ENCODE results near the gene PRELID1.
"Not testable (repeated sequence)": the region's sequence is repeated elsewhere in the genome, so short reads cannot be mapped to it uniquely, and the experiment has no call there.

The PRELID1 gene

GRCh38 chr5:177297922-177298321, 5.7 kb upstream of the PRELID1 start:
- H3K4me1 ChIP-seq (ENCODE audit: control insufficient read depth in 1 of 2, insufficient read depth in 2 of 2, low read length in 2 of 2): peaks cover 46 to 59% of the 10 kb centered on the region in 2 donors
- peaks cover 29 to 30% of the 10 kb centered on the region in 2 donors for H3K36me3 ChIP-seq (ENCODE audit: control insufficient read depth in 1 of 2, insufficient read depth in 2 of 2, low read length in 2 of 2)
- H3K9me3 ChIP-seq (ENCODE audit: control insufficient read depth in 1 of 2, low read length in 2 of 2): no peaks in the 10 kb centered on the region
- no peak overlapping the region for H3K4me3 ChIP-seq (ENCODE audit: low read depth in 1 of 2, low read length in 2 of 2)
- H3K9ac ChIP-seq (ENCODE audit: low read depth in 1 of 2, low read length in 2 of 2): no peak overlapping the region
- H3K27ac ChIP-seq (ENCODE audit: low read depth, low read length): no peak overlapping the region
- no peaks in the 10 kb centered on the region for H3K27me3 ChIP-seq (ENCODE audit: control insufficient read depth in 1 of 2, insufficient read depth in 2 of 2, low read length in 2 of 2)

GRCh38 chr5:177299697-177300096, 3.9 kb upstream of the PRELID1 start:
- no peak overlapping the region for H3K9ac ChIP-seq (ENCODE audit: low read depth in 1 of 2, low read length in 2 of 2)
- H3K36me3 ChIP-seq (ENCODE audit: control insufficient read depth in 1 of 2, insufficient read depth in 2 of 2, low read length in 2 of 2): peaks cover 12 to 13% of the 10 kb centered on the region in 2 donors
- H3K27me3 ChIP-seq (ENCODE audit: control insufficient read depth in 1 of 2, insufficient read depth in 2 of 2, low read length in 2 of 2): no peaks in the 10 kb centered on the region
- H3K27ac ChIP-seq (ENCODE audit: low read depth, low read length): peak overlapping the region; percentile 45
- H3K4me1 ChIP-seq (ENCODE audit: control insufficient read depth in 1 of 2, insufficient read depth in 2 of 2, low read length in 2 of 2): peaks cover 53 to 60% of the 10 kb centered on the region in 2 donors
- no peak overlapping the region for H3K4me3 ChIP-seq (ENCODE audit: low read depth in 1 of 2, low read length in 2 of 2)
- H3K9me3 ChIP-seq (ENCODE audit: control insufficient read depth in 1 of 2, low read length in 2 of 2): no peaks in the 10 kb centered on the region

DNA sequence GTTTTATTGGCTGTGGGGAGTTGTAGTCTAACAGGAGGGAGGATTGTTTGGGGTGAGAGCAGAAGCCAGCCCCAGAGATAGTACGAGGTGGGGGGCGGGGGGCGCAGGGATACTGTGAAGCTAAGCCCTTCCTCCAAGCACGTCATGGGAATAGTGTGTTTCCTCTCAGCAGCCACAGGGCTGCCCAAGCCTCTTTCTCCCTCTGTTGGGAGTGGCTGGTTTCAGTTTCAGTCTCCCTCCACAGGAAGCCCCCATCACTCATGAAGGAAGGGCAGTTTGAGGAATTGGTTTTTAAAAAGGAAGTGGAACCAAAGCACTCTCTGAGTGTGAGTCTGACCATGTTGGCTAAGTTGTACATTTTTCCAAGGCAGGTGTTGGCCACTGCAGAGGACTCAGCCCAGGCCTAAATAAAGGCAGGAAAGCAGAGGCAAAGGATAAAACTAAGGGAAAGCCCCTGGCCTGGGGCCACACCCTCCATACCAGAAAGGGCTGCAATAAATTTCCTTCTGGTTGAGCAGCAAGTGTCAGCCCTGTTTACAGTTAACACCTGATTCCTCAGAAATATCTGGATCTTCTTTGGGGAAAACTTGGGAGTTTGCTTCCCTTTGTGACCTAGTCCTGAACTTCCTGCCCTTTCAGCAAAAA, 3.2 kb upstream of the PRELID1 start:
- Histone ChIP-seq H3K9ac (ENCODE audit: low read depth in 1 of 2, low read length in 2 of 2) (peak overlapping the region in 1 of 2 donors; percentile 5), H3K4me1 (ENCODE audit: control insufficient read depth in 1 of 2, insufficient read depth in 2 of 2, low read length in 2 of 2) (peaks cover 55 to 66% of the 10 kb centered on the region in 2 donors), H3K27me3 (ENCODE audit: control insufficient read depth in 1 of 2, insufficient read depth in 2 of 2, low read length in 2 of 2) (no peaks in the 10 kb centered on the region), H3K27ac (ENCODE audit: low read depth, low read length) (peak overlapping the region; percentile 58), H3K4me3 (ENCODE audit: low read depth in 1 of 2, low read length in 2 of 2) (peak overlapping the region in 1 of 2 donors; percentile 34), H3K36me3 (ENCODE audit: control insufficient read depth in 1 of 2, insufficient read depth in 2 of 2, low read length in 2 of 2) (peaks cover 5 to 12% of the 10 kb centered on the region in 2 donors), H3K9me3 (ENCODE audit: control insufficient read depth in 1 of 2, low read length in 2 of 2) (no peaks in the 10 kb centered on the region)

- peak overlapping the region; percentile 6 for H3K27ac ChIP-seq (ENCODE audit: low read depth, low read length)
- peaks cover 3 to 16% of the 10 kb centered on the region in 2 donors for H3K36me3 ChIP-seq (ENCODE audit: control insufficient read depth in 1 of 2, insufficient read depth in 2 of 2, low read length in 2 of 2)
- peak overlapping the region in 1 of 2 donors; percentile 28 for H3K9ac ChIP-seq (ENCODE audit: low read depth in 1 of 2, low read length in 2 of 2)
- H3K4me1 ChIP-seq (ENCODE audit: control insufficient read depth in 1 of 2, insufficient read depth in 2 of 2, low read length in 2 of 2): peaks cover 56 to 66% of the 10 kb centered on the region in 2 donors
- no peaks in the 10 kb centered on the region for H3K9me3 ChIP-seq (ENCODE audit: control insufficient read depth in 1 of 2, low read length in 2 of 2)
- no peak overlapping the region for H3K4me3 ChIP-seq (ENCODE audit: low read depth in 1 of 2, low read length in 2 of 2)
- H3K27me3 ChIP-seq (ENCODE audit: control insufficient read depth in 1 of 2, insufficient read depth in 2 of 2, low read length in 2 of 2): no peaks in the 10 kb centered on the region
These were observed 2.6 kb upstream of the PRELID1 start for GRCh38 chr5:177300951-177301350.

GRCh38 chr5:177301503-177302165, 2.0 kb upstream of the PRELID1 start:
- peak overlapping the region; percentile 15 for H3K27ac ChIP-seq (ENCODE audit: low read depth, low read length)
- H3K27me3 ChIP-seq (ENCODE audit: control insufficient read depth in 1 of 2, insufficient read depth in 2 of 2, low read length in 2 of 2): no peaks in the 10 kb centered on the region
- peak overlapping the region; percentile 40 to 94 for H3K9ac ChIP-seq (ENCODE audit: low read depth in 1 of 2, low read length in 2 of 2)
- H3K4me1 ChIP-seq (ENCODE audit: control insufficient read depth in 1 of 2, insufficient read depth in 2 of 2, low read length in 2 of 2): peaks cover 60 to 61% of the 10 kb centered on the region in 2 donors
- no peaks in the 10 kb centered on the region for H3K9me3 ChIP-seq (ENCODE audit: control insufficient read depth in 1 of 2, low read length in 2 of 2)
- H3K4me3 ChIP-seq (ENCODE audit: low read depth in 1 of 2, low read length in 2 of 2): peak overlapping the region; percentile 86 to 93
- peaks cover 7 to 19% of the 10 kb centered on the region in 2 donors for H3K36me3 ChIP-seq (ENCODE audit: control insufficient read depth in 1 of 2, insufficient read depth in 2 of 2, low read length in 2 of 2)

GRCh38 chr5:177302354-177303110, 1.1 kb upstream of the PRELID1 start:
- Histone ChIP-seq H3K9me3 (ENCODE audit: control insufficient read depth in 1 of 2, low read length in 2 of 2) (no peaks in the 10 kb centered on the region), H3K4me3 (ENCODE audit: low read depth in 1 of 2, low read length in 2 of 2) (peak overlapping the region; percentile 86 to 93), H3K27ac (ENCODE audit: low read depth, low read length) (peak overlapping the region; percentile 15), H3K4me1 (ENCODE audit: control insufficient read depth in 1 of 2, insufficient read depth in 2 of 2, low read length in 2 of 2) (peaks cover 56 to 60% of the 10 kb centered on the region in 2 donors), H3K36me3 (ENCODE audit: control insufficient read depth in 1 of 2, insufficient read depth in 2 of 2, low read length in 2 of 2) (peaks cover 12 to 28% of the 10 kb centered on the region in 2 donors), H3K27me3 (ENCODE audit: control insufficient read depth in 1 of 2, insufficient read depth in 2 of 2, low read length in 2 of 2) (no peaks in the 10 kb centered on the region), H3K9ac (ENCODE audit: low read depth in 1 of 2, low read length in 2 of 2) (peak overlapping the region; percentile 94)

GRCh38 chr5:177303925-177304391, 359 bp downstream of the PRELID1 start:
- H3K9me3 ChIP-seq (ENCODE audit: control insufficient read depth in 1 of 2, low read length in 2 of 2): no peaks in the 10 kb centered on the region
- H3K27me3 ChIP-seq (ENCODE audit: control insufficient read depth in 1 of 2, insufficient read depth in 2 of 2, low read length in 2 of 2): no peaks in the 10 kb centered on the region
- H3K4me3 ChIP-seq (ENCODE audit: low read depth in 1 of 2, low read length in 2 of 2): peak overlapping the region; percentile 85 to 93
- H3K4me1 ChIP-seq (ENCODE audit: control insufficient read depth in 1 of 2, insufficient read depth in 2 of 2, low read length in 2 of 2): peaks cover 50 to 64% of the 10 kb centered on the region in 2 donors
- peak overlapping the region; percentile 67 to 94 for H3K9ac ChIP-seq (ENCODE audit: low read depth in 1 of 2, low read length in 2 of 2)
- peaks cover 12 to 30% of the 10 kb centered on the region in 2 donors for H3K36me3 ChIP-seq (ENCODE audit: control insufficient read depth in 1 of 2, insufficient read depth in 2 of 2, low read length in 2 of 2)
- H3K27ac ChIP-seq (ENCODE audit: low read depth, low read length): peak overlapping the region; percentile 78

DNA sequence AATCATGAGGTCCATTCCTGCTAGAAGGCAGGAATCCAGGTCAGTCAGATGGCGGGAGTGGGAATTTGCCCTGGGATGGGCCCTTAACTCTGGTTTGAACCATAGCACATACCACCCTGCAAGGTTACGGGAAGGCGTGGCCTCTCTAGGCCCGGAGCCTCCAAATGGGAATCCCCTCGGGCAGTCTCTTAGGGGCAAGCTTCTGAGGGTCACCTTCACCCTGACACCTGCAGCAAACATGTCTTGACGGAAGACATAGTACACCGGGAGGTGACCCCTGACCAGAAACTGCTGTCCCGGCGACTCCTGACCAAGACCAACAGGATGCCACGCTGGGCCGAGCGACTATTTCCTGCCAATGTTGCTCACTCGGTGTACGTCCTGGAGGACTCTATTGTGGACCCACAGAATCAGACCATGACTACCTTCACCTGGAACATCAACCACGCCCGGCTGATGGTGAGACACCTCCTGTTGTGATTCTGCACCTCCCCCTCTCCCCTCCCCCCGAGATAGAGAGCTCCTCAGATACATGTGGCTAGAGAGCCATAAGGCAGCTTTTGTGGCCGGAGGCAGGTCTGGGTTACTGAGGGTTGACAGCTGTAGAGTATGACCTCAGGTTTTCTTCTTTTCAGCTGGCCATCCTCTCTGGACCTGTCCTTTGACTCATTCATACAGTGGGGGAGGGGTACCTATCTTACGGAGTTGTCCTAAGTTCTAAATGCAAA, 957 bp downstream of the PRELID1 start:
- peaks cover 49 to 58% of the 10 kb centered on the region in 2 donors for H3K4me1 ChIP-seq (ENCODE audit: control insufficient read depth in 1 of 2, insufficient read depth in 2 of 2, low read length in 2 of 2)

DNA sequence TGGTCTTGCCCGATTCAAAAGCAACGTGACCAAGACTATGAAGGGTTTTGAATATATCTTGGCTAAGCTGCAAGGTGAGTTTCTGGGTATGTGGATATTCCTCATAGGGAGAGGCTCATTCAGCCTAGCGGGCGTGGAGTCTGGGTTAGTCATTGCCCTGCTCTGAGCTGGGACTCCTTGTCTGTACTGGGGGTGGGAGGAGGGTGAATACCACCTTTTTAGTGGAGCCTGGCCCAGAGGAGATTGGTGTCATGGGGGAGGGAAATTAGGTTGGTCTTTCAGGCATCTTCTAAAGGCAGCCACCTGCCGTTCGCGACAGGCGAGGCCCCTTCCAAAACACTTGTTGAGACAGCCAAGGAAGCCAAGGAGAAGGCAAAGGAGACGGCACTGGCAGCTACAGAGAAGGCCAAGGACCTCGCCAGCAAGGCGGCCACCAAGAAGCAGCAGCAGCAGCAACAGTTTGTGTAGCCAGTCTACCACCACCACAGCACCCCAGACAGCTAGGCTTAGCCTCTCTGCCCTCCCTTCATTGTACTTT, 2.6 kb downstream of the PRELID1 start:
- H3K4me3 ChIP-seq (ENCODE audit: low read depth in 1 of 2, low read length in 2 of 2): peak overlapping the region in 1 of 2 donors; percentile 25
- H3K36me3 ChIP-seq (ENCODE audit: control insufficient read depth in 1 of 2, insufficient read depth in 2 of 2, low read length in 2 of 2): peaks cover 12 to 30% of the 10 kb centered on the region in 2 donors
- not testable (repeated sequence) for H3K9me3 ChIP-seq (ENCODE audit: control insufficient read depth in 1 of 2, low read length in 2 of 2); H3K27me3 ChIP-seq (ENCODE audit: control insufficient read depth in 1 of 2, insufficient read depth in 2 of 2, low read length in 2 of 2); H3K27ac ChIP-seq (ENCODE audit: low read depth, low read length); H3K9ac ChIP-seq (ENCODE audit: low read depth in 1 of 2, low read length in 2 of 2)
- peaks cover 51 to 56% of the 10 kb centered on the region in 2 donors for H3K4me1 ChIP-seq (ENCODE audit: control insufficient read depth in 1 of 2, insufficient read depth in 2 of 2, low read length in 2 of 2)

More for the DNA sequence above, 957 bp downstream of the PRELID1 start:
- Histone ChIP-seq H3K9ac (ENCODE audit: low read depth in 1 of 2, low read length in 2 of 2) (peak overlapping the region; percentile 67 to 94), H3K27me3 (ENCODE audit: control insufficient read depth in 1 of 2, insufficient read depth in 2 of 2, low read length in 2 of 2) (no peaks in the 10 kb centered on the region), H3K27ac (ENCODE audit: low read depth, low read length) (peak overlapping the region; percentile 78), H3K36me3 (ENCODE audit: control insufficient read depth in 1 of 2, insufficient read depth in 2 of 2, low read length in 2 of 2) (peaks cover 12 to 30% of the 10 kb centered on the region in 2 donors), H3K9me3 (ENCODE audit: control insufficient read depth in 1 of 2, low read length in 2 of 2) (no peaks in the 10 kb centered on the region), H3K4me3 (ENCODE audit: low read depth in 1 of 2, low read length in 2 of 2) (peak overlapping the region; percentile 85 to 93)

Data from duodenal mucosa (tissue), 2 donors.